Endothelial cell (in vitro differentiated cells): ENCODE results near the gene ANXA3. TPM values are rescaled to one million over a fixed set of nuclear protein-coding genes. Genes with fewer than 3 reads are reported as not detected.
A peak's percentile ranks its signal among the peaks of the same experiment; 100 is the strongest.

Source experiments
- DNase-seq: peaks from one replicate; pipeline ENCODE4 v3.0.0; 2021; ENCODE audit warnings: low spot score
- H3K27ac Mint-ChIP-seq: one replicate; pipeline ENCODE4 v1.8.0; 2021; ENCODE audit warnings: mixed read lengths, inconsistent platforms; ENCODE audit not compliant: unreplicated experiment
- H3K27me3 Mint-ChIP-seq: one replicate; pipeline ENCODE4 v1.8.0; 2021; ENCODE audit warnings: mild to moderate bottlenecking, moderate library complexity, mixed read lengths, inconsistent platforms; ENCODE audit not compliant: unreplicated experiment
- H3K36me3 Mint-ChIP-seq: one replicate; pipeline ENCODE4 v1.8.0; 2021; ENCODE audit warnings: mild to moderate bottlenecking, low read depth, mixed read lengths, inconsistent platforms; ENCODE audit not compliant: unreplicated experiment
- H3K4me1 Mint-ChIP-seq: one replicate; pipeline ENCODE4 v1.8.0; 2021; ENCODE audit warnings: mild to moderate bottlenecking, mixed read lengths, inconsistent platforms; ENCODE audit not compliant: unreplicated experiment
- H3K4me3 Mint-ChIP-seq: one replicate; pipeline ENCODE4 v1.8.0; 2021; ENCODE audit warnings: mild to moderate bottlenecking, mixed read lengths, inconsistent platforms; ENCODE audit not compliant: unreplicated experiment
- H3K9me3 Mint-ChIP-seq: one replicate; pipeline ENCODE4 v1.8.0; 2021; ENCODE audit warnings: mixed read lengths, inconsistent platforms; ENCODE audit not compliant: unreplicated experiment
- total RNA-seq: library from RNA; stranded (reverse); fragmentation: NEBNext Ultra II Directional; extraction: Animal tissue kit (Norgen Biotek cat#: 25700); gene quantifications from one replicate; pipeline ENCODE4 v1.2.1, GENCODE V29; 2021; ENCODE audit not compliant: unreplicated experiment
- TF ChIP-seq, protein P1 (sequence below): fragments of 200-600 bp; sonication (generic); IDR thresholded peaks from one replicate; pipeline ENCODE4 v1.5.0; 2021; ENCODE audit warnings: antibody characterized with exemption; ENCODE audit not compliant: unreplicated experiment

ANXA3 gene
- total RNA-seq, 1 donor from 2014 or later = 30.4 TPM

DNA sequence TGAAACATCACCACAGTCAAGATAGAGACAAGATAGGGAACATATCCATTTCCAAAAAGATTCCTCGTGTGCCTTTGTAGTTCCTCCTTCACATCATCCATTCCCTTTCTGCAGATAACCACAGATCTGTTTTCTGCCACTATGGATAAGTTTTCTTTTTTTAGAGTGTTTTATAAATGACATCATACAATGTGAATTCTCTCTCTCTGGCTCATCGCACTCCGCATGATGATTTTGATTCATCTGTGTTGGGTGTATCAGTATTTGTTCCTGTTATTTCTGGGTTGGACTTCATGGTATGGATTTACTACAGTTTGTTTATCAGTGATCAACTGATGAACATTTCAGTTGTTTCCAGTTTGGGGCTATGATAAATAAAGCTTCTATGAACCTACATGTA, 23.2 kb upstream of the ANXA3 start:
- H3K27ac Mint-ChIP-seq = no peak overlapping the region
- H3K4me1 Mint-ChIP-seq = peaks cover 30% of the 10 kb centered on the region
- peaks cover 9% of the 10 kb centered on the region for H3K36me3 Mint-ChIP-seq
- no peak overlapping the region for H3K4me3 Mint-ChIP-seq
- TF ChIP-seq, protein P1, sequence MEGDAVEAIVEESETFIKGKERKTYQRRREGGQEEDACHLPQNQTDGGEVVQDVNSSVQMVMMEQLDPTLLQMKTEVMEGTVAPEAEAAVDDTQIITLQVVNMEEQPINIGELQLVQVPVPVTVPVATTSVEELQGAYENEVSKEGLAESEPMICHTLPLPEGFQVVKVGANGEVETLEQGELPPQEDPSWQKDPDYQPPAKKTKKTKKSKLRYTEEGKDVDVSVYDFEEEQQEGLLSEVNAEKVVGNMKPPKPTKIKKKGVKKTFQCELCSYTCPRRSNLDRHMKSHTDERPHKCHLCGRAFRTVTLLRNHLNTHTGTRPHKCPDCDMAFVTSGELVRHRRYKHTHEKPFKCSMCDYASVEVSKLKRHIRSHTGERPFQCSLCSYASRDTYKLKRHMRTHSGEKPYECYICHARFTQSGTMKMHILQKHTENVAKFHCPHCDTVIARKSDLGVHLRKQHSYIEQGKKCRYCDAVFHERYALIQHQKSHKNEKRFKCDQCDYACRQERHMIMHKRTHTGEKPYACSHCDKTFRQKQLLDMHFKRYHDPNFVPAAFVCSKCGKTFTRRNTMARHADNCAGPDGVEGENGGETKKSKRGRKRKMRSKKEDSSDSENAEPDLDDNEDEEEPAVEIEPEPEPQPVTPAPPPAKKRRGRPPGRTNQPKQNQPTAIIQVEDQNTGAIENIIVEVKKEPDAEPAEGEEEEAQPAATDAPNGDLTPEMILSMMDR = no peak
- H3K27me3 Mint-ChIP-seq = peaks cover 5% of the 10 kb centered on the region
- no peaks in the 10 kb centered on the region for H3K9me3 Mint-ChIP-seq
- DNase-seq = no peak

DNA sequence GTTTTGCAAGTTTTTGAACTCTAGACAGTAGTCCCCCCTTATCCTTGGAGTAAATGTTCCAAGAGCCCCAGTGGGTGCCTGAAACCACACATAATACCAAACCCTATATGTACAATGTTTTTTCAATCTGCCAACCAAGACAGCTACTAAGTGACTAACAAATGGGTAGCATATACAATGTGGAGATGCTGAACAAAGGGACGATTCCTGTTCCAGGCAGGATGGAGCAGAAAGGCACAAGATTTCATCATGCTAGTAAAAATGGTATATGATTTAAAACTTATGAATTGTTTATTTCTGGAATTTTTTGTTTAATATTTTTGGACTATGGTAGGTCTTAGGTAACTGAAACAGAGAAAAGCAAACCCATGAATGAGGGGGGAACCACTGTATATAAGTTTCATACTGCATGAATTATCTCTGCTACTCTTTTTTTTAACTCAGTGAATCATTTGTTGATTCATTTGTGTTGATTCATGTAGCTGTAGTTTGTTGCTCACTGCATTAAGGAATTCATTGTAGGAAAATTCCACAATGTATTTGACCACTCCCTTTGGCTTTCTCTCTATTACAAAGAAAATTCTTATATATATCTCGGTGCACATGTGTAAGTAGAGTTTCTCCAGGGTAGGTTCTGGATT, 21.9 kb upstream of the ANXA3 start:
- no peak for DNase-seq
- Mint-ChIP-seq H3K27me3 (peaks cover 5% of the 10 kb centered on the region), H3K4me1 (peaks cover 37% of the 10 kb centered on the region), H3K4me3 (peak overlapping the region; percentile 9), H3K9me3 (no peaks in the 10 kb centered on the region), H3K36me3 (peaks cover 14% of the 10 kb centered on the region), H3K27ac (no peak overlapping the region)
- TF ChIP-seq, protein P1 = no peak

DNA sequence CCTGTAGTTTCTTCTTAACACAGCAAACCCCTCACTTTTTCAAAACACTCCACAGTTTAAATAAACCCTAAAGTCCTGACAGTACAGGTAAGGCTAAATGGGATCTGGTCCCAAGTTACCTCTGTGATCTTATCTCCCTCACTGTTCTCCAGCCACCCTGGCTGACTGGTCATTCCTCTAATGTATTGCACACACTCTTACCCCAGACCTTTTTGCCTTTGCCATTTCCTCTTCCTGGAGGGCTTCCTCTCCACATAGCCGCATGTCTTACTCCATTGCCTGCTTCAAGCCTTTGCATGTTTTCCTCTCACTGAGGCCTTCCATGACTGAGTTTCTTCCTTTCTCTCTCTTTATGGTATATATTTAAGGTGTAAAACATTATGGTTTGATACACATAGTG, 19.5 kb upstream of the ANXA3 start:
- TF ChIP-seq, protein P1 = no peak
- peaks cover 23% of the 10 kb centered on the region for H3K36me3 Mint-ChIP-seq
- no peak for DNase-seq
- H3K27me3 Mint-ChIP-seq = peaks cover 9% of the 10 kb centered on the region
- H3K4me1 Mint-ChIP-seq = peaks cover 45% of the 10 kb centered on the region
- no peaks in the 10 kb centered on the region for H3K9me3 Mint-ChIP-seq
- H3K27ac Mint-ChIP-seq = peak overlapping the region; percentile 88
- no peak overlapping the region for H3K4me3 Mint-ChIP-seq

DNA sequence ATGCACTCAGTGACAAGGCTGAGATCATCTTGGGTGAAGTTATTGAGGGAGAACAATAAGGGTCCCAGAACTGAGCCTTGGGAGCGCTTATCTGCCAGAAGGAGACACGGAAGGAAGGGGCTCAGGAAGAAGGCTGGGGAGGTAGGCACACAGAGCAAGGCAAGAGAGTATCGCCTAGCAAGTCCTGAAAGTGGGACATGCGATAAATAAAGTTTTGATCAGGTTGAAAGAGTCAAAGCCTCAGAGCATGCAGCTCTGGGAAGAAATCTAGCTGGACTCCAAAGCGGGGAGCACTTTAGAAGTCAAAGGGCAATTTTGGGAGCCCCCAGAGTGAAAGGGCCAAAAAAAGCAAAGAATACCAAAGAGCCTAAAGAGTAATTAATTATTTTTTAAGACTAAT, 17.7 kb upstream of the ANXA3 start:
- Mint-ChIP-seq H3K36me3 (peaks cover 26% of the 10 kb centered on the region), H3K4me3 (peak overlapping the region; percentile 52), H3K9me3 (no peaks in the 10 kb centered on the region), H3K4me1 (peaks cover 45% of the 10 kb centered on the region), H3K27ac (peak overlapping the region; percentile 14), H3K27me3 (peaks cover 9% of the 10 kb centered on the region)
- TF ChIP-seq, protein P1 = no peak
- DNase-seq = no peak

DNA sequence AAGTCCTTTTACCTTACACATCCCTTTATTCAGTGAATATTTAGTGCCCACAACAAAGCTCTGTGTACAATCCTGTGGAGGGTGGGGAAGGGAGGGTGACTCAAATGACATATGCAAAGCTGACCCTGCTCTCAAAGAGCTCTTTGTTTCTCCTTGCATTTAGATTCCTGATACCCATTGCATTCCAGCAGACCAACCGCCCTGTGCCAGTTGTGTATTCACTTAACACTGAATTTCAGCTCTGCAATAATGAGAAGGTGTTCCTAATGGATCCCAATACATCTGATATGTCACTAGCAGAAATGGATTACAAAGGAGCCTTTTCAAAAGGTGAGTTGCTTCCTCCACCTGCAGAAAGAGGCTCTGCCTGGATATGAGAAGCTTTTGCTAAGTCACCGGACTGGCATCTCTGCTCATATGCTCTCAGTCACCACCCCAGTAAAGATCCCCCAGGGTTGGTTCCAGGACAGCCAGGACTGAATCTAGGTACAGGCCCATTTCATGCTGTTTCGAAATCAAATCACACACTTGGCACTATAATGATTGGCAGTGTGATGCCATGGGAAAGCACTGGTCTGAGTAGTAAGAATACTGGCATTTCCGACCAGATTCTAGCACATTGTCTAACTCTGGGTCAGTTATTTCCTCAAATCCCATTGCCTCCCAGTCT, 17.1 kb upstream of the ANXA3 start:
- no peak overlapping the region for H3K27ac Mint-ChIP-seq
- H3K27me3 Mint-ChIP-seq = peaks cover 9% of the 10 kb centered on the region
- no peak for DNase-seq
- TF ChIP-seq, protein P1 = no peak
- no peaks in the 10 kb centered on the region for H3K9me3 Mint-ChIP-seq
- H3K36me3 Mint-ChIP-seq = peaks cover 28% of the 10 kb centered on the region
- H3K4me3 Mint-ChIP-seq = no peak overlapping the region
- peaks cover 45% of the 10 kb centered on the region for H3K4me1 Mint-ChIP-seq
